Ascending aorta (tissue), 2 donors: ENCODE measurements around the gene SLC22A8. TPM values are rescaled to one million over a fixed set of nuclear protein-coding genes. Genes with fewer than 3 reads are reported as not detected.

Experiments used
- DNase-seq, 2 donors: peaks; one replicate each; pipeline ENCODE4 v3.0.0-alpha.2; 2019; ENCODE audit warnings: low spot score in 2 of 2
- H3K27ac ChIP-seq, 2 donors: fragments of 200-600 bp; sonication (generic); one replicate each; pipeline ENCODE4 v1.5.1; 2016 to 2017; ENCODE audit warnings: mild to moderate bottlenecking in 1 of 2
- H3K27me3 ChIP-seq: fragments of 200-600 bp; sonication (generic); one replicate; pipeline ENCODE4 v1.5.1; 2017
- H3K36me3 ChIP-seq, 2 donors: fragments of 200-600 bp; sonication (generic); one replicate each; pipeline ENCODE4 v1.5.1; 2016
- H3K4me1 ChIP-seq, 2 donors: fragments of 200-600 bp; sonication (generic); one replicate each; pipeline ENCODE4 v1.5.1; 2016 to 2017; ENCODE audit warnings: mild to moderate bottlenecking in 1 of 2
- H3K4me3 ChIP-seq, 2 donors: fragments of 200-600 bp; sonication (generic); one replicate each; pipeline ENCODE4 v1.5.1; 2016 to 2017; ENCODE audit warnings: mild to moderate bottlenecking in 1 of 2
- H3K9me3 ChIP-seq, 2 donors: fragments of 200-600 bp; sonication (generic); one replicate each; pipeline ENCODE4 v1.5.1; 2016
- intact Hi-C: fragments of 100-400 bp; cut with DNase I; formaldehyde crosslinking; loops from one replicate; pipeline ENCODE4 v1.15.1; 2023
- total RNA-seq: library from RNA; depleted of rRNA; stranded (reverse); fragments of >200 nt; gene quantifications from one replicate; pipeline ENCODE4 v1.1.0, GENCODE V29; 2016
- TF ChIP-seq, protein P1 (sequence below), 3 experiments: fragments of 200-600 bp in 2 of 3; fragments of 450-650 bp in 1 of 3; sonication (generic) in 2 of 3; IDR thresholded peaks; one replicate each; pipeline ENCODE4 v1.5.1; 2016 to 2019; ENCODE audit warnings: antibody characterized with exemption in 3 of 3, mild to moderate bottlenecking in 1 of 3, moderate library complexity in 1 of 3

The SLC22A8 gene
- total RNA-seq, 1 donor from 2014 or later, result not detected

DNA sequence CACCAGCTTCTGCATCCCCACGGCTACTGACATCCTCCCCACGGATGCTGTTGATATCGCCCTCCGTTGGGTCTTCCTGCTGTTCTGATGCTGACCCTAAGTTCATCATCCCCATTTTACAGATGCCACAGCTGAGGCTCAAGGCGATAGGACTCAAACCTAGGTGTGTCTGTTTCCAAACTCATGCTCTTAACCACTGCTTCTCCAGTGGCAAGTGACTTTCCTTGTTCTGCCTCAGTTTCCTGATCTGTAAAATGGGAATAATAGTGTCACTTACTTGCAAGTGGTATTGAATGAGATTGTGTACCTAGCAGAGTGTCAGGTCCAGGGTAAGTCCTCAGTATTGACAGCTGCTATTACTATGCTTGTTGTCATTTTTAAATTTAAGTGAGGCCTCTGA, 16.5 kb downstream of the SLC22A8 start:
- intact Hi-C loops, result no loop called here
- TF ChIP-seq, protein P1, sequence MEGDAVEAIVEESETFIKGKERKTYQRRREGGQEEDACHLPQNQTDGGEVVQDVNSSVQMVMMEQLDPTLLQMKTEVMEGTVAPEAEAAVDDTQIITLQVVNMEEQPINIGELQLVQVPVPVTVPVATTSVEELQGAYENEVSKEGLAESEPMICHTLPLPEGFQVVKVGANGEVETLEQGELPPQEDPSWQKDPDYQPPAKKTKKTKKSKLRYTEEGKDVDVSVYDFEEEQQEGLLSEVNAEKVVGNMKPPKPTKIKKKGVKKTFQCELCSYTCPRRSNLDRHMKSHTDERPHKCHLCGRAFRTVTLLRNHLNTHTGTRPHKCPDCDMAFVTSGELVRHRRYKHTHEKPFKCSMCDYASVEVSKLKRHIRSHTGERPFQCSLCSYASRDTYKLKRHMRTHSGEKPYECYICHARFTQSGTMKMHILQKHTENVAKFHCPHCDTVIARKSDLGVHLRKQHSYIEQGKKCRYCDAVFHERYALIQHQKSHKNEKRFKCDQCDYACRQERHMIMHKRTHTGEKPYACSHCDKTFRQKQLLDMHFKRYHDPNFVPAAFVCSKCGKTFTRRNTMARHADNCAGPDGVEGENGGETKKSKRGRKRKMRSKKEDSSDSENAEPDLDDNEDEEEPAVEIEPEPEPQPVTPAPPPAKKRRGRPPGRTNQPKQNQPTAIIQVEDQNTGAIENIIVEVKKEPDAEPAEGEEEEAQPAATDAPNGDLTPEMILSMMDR (IDR thresholded peaks at IDR 0.05), result no peak
- no peaks in the 10 kb centered on the region for H3K9me3 ChIP-seq
- H3K4me3 ChIP-seq, result no peak overlapping the region
- H3K27me3 ChIP-seq, result no peaks in the 10 kb centered on the region
- H3K36me3 ChIP-seq, result no peaks in the 10 kb centered on the region
- no peak for DNase-seq
- H3K27ac ChIP-seq, result no peak overlapping the region
- H3K4me1 ChIP-seq, result no peaks in the 10 kb centered on the region

DNA sequence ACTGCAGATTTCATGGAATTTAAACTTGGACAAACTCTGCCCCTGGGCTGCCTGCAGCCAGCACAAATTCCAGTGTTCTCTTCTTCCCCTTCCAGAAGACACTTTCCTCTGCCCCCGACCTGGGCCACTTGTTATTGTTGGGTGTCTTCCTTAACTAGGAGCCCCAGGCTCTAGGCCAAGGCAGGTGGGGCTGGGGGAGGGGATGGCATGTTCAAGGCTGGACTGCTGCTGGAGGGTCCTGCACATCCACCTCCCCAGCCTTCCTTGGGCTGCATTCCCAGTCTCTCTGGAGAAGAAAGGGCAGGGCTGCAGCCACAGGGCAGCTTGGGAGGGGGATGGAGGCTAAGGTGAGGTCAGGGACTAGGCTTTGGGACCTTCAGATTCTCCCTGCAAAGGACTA, 19.4 kb downstream of the SLC22A8 start:
- H3K27me3 ChIP-seq, result no peaks in the 10 kb centered on the region
- intact Hi-C loops, result no loop called here
- TF ChIP-seq, protein P1 (IDR thresholded peaks at IDR 0.05), result no peak
- no peaks in the 10 kb centered on the region for H3K36me3 ChIP-seq
- no peak for DNase-seq
- H3K4me3 ChIP-seq, result no peak overlapping the region
- H3K9me3 ChIP-seq, result no peaks in the 10 kb centered on the region
- no peak overlapping the region for H3K27ac ChIP-seq
- H3K4me1 ChIP-seq, result no peaks in the 10 kb centered on the region

DNA sequence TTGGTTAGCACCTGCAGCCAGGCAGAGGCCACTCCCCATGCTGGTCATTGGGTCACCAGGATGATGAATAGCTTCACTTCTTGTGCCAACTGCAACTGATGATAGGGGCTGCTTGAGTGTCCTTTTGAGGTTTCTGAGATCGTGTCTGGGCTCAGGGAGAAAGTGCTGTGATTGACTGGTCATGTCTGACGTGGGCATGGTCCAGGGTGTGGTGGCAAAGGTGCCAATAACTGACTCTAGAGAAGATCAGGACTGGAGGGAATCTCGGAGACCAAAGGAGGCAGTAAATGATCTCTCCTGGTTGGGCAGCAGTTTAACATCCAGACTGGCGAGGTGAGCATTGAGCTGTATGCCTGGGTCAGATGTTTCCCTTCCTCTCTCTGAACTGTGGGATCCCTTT, 20.9 kb downstream of the SLC22A8 start:
- Histone ChIP-seq H3K36me3 (no peaks in the 10 kb centered on the region), H3K27ac (no peak overlapping the region), H3K27me3 (no peaks in the 10 kb centered on the region), H3K4me3 (no peak overlapping the region), H3K9me3 (no peaks in the 10 kb centered on the region), H3K4me1 (no peaks in the 10 kb centered on the region)
- no peak for DNase-seq
- TF ChIP-seq, protein P1 (IDR thresholded peaks at IDR 0.05), result no peak
- intact Hi-C loops, result no loop called here

DNA sequence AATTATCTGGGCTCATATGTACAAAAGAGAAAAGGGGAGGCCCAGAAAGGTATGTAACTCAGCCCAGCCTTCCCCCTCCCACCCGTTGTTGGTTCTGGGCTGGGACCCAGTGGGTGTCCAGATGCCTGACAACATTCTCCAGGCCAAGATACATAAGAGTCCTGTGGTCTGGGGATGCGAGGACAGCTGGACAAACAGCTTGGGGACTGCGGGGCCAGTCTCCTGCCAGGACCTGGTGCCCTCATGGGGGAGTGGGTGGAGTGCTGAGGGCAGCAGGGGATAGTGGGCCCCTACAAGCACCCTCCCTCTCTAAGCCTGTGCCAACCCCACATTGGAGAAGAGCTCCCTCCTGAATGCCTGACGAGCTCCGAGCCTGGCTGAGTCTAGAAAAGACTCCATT, 27.4 kb downstream of the SLC22A8 start:
- Histone ChIP-seq H3K9me3 (no peaks in the 10 kb centered on the region), H3K4me1 (no peaks in the 10 kb centered on the region), H3K36me3 (no peaks in the 10 kb centered on the region), H3K4me3 (no peak overlapping the region), H3K27ac (no peak overlapping the region), H3K27me3 (no peaks in the 10 kb centered on the region)
- TF ChIP-seq, protein P1 (IDR thresholded peaks at IDR 0.05), result no peak
- DNase-seq, result no peak
- intact Hi-C loops, result no loop called here

DNA sequence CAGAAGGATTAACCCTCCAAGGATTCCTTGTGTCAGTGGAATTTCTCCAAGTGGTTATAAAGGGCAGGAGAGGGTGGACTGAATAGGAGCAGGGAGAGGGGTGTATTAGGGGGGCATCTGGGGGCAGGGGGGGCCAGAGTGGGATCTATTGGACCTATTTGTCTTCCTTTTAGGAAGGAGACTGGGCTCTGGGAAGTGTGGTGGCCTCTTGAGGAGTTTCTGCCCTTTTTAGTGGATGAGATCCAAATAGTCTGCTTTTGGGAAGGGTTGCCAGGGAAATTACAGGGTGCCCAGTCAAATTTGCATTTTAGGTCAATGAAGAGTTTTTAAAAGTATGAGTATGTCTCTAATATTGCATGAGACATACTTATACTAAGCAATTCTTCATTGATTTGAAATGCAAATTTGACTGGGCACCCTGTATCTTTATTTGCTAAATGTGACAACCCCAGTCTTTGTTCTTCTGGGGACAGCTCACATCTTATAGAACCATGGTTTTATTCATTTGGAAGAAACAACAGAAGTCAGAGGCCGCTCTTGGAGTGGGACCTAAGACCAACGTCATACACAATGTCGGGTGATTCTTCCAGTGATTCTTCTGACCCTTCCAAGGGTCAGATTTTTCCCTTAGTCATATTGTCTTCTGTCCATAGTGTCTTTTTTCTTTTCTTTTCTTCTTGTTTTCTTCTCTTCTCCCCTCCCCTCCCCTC, 30.4 kb downstream of the SLC22A8 start:
- no peak overlapping the region for H3K4me3 ChIP-seq
- DNase-seq, result no peak
- H3K9me3 ChIP-seq, result no peaks in the 10 kb centered on the region
- intact Hi-C loops, result no loop called here
- no peaks in the 10 kb centered on the region for H3K4me1 ChIP-seq
- H3K27me3 ChIP-seq, result no peaks in the 10 kb centered on the region
- H3K27ac ChIP-seq, result no peak overlapping the region
- H3K36me3 ChIP-seq, result no peaks in the 10 kb centered on the region
- TF ChIP-seq, protein P1 (IDR thresholded peaks at IDR 0.05), result no peak
